AG09309 (cell line): ENCODE results near the gene SURF6.
A peak's percentile ranks its signal among the peaks of the same experiment; 100 is the strongest.

ENCODE experiments used
- DNase-seq: peaks from one replicate; pipeline ENCODE4 v3.0.0-alpha.2; 2010; ENCODE audit warnings: low read depth
- H3K4me3 ChIP-seq: 2 replicates; pipeline ENCODE4 v1.5.1; 2011; ENCODE audit warnings: mild to moderate bottlenecking, low read depth, low read length, moderate library complexity; ENCODE audit not compliant: control insufficient read depth
- TF ChIP-seq, protein P1 (sequence below): IDR thresholded peaks from 2 replicates; pipeline ENCODE4 v1.5.1; 2011; ENCODE audit warnings: mild to moderate bottlenecking, low read depth, low read length, inconsistent platforms; ENCODE audit not compliant: insufficient read depth, control insufficient read depth; ENCODE audit errors: missing control alignments

The SURF6 gene

DNA sequence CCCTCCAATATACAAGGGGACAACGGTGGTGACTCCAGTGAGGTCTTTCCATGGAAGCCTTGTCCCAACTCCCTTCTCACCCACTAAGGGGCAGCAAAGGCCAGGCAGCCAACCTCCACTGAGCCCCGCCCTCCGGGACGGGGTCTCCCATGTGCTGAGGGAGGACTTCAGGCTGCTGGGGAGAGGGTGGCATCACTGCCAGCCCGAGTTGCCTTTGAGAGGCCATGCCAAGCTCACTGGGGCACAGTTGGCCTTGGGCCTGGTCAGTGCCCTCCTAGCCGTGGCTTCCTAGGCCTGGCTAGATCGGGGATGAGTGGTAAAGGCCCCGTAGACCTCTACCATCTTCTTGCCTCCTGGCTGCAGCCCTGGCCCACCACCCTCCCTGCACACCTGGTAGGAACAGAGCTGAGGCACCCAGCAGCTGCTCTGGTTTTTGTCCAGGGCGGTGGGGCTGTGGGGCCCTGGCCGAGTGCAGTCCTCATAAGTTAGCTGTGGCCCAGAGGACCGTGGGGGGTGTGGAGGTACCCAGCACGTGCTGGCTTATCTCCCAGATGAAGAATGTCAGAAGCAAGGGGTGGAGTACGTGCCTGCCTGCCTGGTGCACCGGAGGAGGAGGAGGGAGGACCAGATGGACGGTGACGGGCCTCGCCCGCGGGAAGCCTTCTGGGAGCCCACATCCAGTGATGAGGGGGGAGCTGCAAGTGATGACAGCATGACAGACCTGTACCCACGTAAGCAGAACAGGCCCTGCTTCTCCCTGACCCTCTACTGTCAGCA is 23.6 kb upstream of the SURF6 start:
- DNase-seq = no peak
- H3K4me3 ChIP-seq = no peak overlapping the region
- TF ChIP-seq, protein P1, sequence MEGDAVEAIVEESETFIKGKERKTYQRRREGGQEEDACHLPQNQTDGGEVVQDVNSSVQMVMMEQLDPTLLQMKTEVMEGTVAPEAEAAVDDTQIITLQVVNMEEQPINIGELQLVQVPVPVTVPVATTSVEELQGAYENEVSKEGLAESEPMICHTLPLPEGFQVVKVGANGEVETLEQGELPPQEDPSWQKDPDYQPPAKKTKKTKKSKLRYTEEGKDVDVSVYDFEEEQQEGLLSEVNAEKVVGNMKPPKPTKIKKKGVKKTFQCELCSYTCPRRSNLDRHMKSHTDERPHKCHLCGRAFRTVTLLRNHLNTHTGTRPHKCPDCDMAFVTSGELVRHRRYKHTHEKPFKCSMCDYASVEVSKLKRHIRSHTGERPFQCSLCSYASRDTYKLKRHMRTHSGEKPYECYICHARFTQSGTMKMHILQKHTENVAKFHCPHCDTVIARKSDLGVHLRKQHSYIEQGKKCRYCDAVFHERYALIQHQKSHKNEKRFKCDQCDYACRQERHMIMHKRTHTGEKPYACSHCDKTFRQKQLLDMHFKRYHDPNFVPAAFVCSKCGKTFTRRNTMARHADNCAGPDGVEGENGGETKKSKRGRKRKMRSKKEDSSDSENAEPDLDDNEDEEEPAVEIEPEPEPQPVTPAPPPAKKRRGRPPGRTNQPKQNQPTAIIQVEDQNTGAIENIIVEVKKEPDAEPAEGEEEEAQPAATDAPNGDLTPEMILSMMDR = peak; percentile 39

DNA sequence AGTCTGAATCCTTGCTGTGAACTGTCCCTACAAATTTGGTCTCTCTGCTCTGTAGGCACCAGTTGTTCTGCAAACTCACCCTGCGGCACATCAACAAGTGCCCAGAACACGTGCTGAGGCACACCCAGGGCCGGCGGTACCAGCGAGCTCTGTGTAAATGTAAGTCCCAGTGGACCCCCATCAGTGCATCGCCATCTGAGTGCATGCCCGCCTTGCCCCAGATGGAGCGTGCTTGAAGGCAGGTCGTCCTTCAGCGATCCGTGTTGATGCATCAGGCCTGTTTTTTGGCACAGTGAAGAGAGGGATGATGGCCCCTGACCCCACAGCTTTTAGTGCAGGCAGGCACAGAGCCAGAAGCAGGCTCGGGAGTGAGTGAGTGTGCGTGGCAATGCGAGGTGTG is 21.7 kb upstream of the SURF6 start:
- no peak overlapping the region for H3K4me3 ChIP-seq
- TF ChIP-seq, protein P1 = no peak
- no peak for DNase-seq

DNA sequence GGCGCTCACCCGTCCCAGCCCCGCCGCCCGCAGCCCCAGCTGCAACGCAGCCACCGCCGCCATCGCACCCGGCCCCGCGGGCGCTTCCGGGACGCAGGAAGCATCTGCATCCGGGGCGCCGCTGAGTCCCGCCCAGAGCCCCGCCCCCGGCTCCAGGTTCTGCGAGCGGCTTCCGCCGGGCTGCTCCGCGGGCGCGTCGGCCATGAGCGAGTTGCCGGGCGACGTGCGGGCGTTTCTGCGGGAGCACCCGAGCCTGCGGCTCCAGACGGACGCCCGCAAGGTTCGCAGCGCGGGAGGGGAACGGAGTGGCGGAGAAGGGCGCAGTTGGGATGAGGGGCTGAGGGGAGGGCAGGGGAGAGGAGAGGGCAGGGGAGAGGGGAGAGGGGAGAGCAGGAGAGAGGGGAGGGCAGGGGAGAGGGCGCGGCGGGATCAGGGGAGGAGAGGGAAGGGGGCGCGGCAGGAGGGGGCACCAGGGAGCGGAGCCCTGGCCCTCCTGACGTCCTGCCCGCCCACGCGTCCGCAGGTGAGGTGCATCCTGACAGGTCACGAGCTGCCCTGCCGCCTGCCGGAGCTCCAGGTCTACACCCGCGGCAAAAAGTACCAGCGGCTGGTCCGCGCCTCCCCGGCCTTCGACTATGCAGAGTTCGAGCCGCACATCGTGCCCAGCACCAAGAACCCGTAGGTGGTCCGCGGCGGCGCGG is 20.6 kb upstream of the SURF6 start, which contains the start of the genes SURF1 and SURF2:
Gene SURF1, minus strand, starts transcription at position 97 of the 701 bp plus-strand sequence. Its CDS starts 34 bp downstream, at position 63.
Gene SURF2, plus strand, starts transcription at position 160 of the 701 bp plus-strand sequence. Its CDS starts 43 bp downstream, at position 203.
- no peak for DNase-seq
- TF ChIP-seq, protein P1 = no peak
- H3K4me3 ChIP-seq = peak within 1 kb of the TSS; percentile 84

DNA sequence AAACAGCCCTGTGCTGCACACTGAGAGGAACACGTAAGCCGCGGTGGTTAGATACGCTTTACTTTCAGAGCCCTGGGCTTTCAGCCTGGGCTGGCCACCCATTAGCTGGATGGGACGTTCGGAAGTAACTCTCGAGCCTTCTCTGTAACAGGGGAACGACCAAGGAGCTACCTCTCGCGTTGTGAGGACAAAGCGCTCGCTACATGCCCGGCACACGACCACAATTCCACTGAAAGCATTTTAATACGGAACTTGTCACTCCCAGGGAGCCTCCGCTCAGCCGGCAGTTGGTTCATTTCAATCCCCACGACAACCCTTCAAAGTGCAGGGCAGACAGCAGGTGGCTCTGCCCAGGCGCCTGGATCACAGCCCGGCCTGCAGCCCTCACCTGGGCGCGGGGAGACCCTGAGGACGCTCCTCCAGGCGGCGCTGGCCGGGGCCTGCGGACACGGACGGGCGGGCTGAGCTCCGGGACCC is 19.9 kb upstream of the SURF6 start:
- H3K4me3 ChIP-seq = peak overlapping the region; percentile 84
- TF ChIP-seq, protein P1 = no peak
- DNase-seq = no peak

DNA sequence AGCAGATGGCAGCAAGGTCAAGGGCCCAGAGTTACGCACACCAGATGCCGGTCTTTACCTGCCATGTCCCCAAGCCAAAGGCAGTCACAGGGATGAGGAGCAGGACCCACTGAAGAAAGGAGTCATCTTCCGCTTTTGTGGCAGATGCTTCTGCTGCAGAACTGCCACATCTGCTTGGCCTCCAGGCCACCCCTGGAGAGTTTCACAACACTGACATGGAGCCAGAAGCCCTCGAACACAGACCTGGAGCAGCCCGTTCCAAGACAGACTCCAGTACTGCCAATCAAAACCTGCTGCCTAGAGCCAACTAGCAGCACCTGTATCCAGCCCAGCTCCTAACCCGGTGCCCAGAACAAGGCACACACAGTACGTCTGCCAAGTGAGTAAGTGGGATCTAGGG is 18.8 kb upstream of the SURF6 start:
- no peak overlapping the region for H3K4me3 ChIP-seq
- no peak for DNase-seq
- TF ChIP-seq, protein P1 = no peak

DNA sequence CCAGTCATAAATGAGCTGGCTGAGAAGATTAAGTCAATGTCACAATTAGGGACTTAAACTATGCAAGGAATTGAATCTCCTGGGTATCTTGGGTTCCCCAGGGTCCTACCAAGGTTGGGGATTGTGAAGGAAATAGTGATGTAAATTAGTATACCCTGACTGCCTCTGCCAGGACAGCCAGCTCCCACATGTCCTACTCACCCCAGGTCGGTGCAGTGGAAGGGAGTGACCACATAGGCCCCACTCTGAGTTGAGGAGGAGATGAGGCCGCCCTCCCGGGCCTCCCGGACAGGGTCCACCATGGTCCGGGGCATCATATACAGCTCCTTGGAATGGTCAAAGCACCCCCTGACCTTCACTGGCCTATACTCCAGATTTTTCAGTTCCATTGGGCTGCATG is 17.6 kb upstream of the SURF6 start:
- TF ChIP-seq, protein P1 = no peak
- H3K4me3 ChIP-seq = no peak overlapping the region
- DNase-seq = no peak
